Dendritic cell treated with granulocyte-macrophage colony-stimulating factor and Interleukin-4, amounts not matched to agents 40 ng/mL and 50 ng/mL, for 4 days (primary cell): Measurements from ENCODE around the gene NYNRIN.

Experiments used
- H3K27ac Mint-ChIP-seq: one replicate; pipeline ENCODE4 v1.8.0; 2022; ENCODE audit warnings: mild to moderate bottlenecking, mixed read lengths
- H3K27me3 Mint-ChIP-seq: one replicate; pipeline ENCODE4 v1.8.0; 2022; ENCODE audit warnings: mild to moderate bottlenecking, mixed read lengths
- H3K36me3 Mint-ChIP-seq: one replicate; pipeline ENCODE4 v1.8.0; 2022; ENCODE audit warnings: low read depth, mixed read lengths
- H3K4me1 Mint-ChIP-seq: one replicate; pipeline ENCODE4 v1.8.0; 2022; ENCODE audit warnings: low read depth, mixed read lengths
- H3K4me3 Mint-ChIP-seq: one replicate; pipeline ENCODE4 v1.8.0; 2022; ENCODE audit warnings: mild to moderate bottlenecking, moderate library complexity, mixed read lengths
- H3K9me3 Mint-ChIP-seq: one replicate; pipeline ENCODE4 v1.8.0; 2022; ENCODE audit warnings: mixed read lengths
- intact Hi-C: fragments of 100-400 bp; cut with micrococcal nuclease; formaldehyde crosslinking; loops from one replicate; pipeline ENCODE4 v1.15.0; 2022

Gene NYNRIN

DNA sequence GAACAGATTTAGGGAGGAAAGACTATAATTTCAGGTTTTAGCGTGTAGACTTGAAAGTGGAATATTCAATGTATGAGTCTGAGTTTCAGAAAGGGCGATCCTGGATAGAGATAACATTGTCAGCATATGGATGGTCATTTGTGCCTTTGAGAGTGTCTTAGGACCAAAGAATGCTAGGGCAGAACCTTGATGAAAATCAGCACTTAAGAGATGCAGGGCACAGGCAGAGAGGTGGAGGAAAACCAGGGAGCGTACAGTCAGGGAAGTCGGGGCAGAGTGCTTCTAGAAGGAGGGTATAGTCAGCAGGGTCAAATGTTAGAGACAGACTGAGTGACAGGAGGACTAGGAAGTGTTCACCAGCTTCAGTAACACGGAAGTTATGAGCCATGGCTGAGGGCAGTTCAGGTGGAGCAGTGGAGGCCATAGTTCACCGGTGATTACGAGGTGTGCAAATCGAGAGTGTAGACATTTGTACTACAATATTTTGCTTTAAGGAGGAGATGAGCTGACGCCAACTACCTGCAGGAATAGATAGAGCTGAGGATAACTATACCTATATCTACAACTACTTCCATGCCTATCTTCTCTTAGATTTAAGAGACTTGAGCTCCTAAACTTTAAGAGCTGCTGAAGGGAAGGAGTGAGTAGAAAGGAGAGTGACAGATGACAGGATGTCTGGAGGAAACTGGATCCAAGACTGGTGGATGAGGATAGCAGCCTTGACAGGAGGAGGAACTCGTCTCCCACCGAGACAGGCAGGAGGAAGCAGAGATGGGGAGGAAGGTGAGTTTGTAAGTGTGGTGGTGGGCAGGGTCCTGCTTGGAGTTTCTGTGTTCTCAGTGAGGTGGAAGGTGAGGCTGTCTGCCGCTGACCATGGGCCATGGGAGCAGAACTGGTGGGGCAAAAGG lies 24.1 kb downstream of the NYNRIN start:
- H3K27me3 Mint-ChIP-seq: peaks cover 19% of the 10 kb centered on the region
- no peaks in the 10 kb centered on the region for H3K36me3 Mint-ChIP-seq
- H3K4me3 Mint-ChIP-seq: no peak overlapping the region
- H3K27ac Mint-ChIP-seq: no peak overlapping the region
- H3K9me3 Mint-ChIP-seq: no peaks in the 10 kb centered on the region
- H3K4me1 Mint-ChIP-seq: peaks cover 21% of the 10 kb centered on the region
- intact Hi-C loops: no loop called here

DNA sequence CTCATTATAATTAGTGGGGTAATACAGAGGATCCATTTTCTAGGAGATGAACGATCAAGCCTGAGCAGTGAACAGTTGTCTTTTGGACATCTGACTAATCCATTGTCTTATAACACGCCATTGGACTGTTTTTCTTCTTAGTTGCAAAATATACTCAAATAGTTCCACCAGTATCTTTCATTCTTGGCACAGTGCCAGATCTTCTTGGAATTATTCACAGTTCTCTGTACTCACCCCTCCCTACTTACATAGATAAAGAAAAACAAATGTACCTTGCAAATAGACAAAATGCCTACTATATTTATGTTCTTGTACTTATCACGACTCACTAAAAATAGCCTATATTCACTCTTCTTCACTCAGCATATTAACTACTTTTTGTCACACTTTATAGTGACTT lies 26.9 kb downstream of the NYNRIN start:
- Mint-ChIP-seq H3K9me3 (no peaks in the 10 kb centered on the region), H3K27me3 (peaks cover 9% of the 10 kb centered on the region), H3K4me3 (no peak overlapping the region), H3K4me1 (peaks cover 40% of the 10 kb centered on the region), H3K27ac (no peak overlapping the region), H3K36me3 (peaks cover 11% of the 10 kb centered on the region)
- intact Hi-C loops: no loop called here

DNA sequence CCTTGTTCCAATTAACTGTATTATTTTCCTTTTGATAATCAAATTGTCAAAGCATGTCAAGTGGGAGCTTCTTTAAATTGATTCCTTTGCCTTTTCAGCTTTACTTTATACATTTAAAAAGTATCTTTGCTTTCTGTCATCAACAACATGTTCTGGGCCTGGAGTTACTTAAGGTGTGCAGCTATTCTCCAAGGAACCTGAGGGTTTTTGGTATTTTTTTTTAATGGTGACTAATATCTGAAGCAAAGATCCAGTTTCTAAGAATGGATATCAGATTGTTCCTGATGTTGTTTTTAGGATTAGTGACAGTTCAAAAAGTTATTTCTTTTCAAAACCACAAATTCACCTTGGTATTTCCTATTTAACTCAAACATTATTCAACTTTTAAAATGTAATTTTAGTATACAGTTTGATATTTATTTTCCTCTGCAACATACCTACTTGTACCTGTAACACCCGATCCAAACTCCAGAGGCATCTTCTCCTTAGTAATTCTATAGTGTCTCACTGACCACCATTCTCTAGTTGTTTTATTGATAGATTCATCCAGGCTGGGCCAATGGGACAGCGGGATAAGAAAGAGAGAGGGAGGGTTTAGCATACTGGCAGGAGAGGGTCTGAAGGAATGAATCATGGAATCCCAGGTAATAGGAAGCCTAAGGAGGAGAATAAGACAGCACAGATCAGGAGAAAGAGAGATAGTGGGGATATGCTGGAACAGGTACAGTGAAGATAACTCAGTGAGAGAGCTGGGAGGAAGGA lies 27.5 kb downstream of the NYNRIN start:
- Mint-ChIP-seq H3K36me3 (peaks cover 17% of the 10 kb centered on the region), H3K4me1 (peaks cover 46% of the 10 kb centered on the region), H3K27me3 (peaks cover 9% of the 10 kb centered on the region), H3K4me3 (no peak overlapping the region), H3K27ac (peak overlapping the region; percentile 57), H3K9me3 (no peaks in the 10 kb centered on the region)
- intact Hi-C loops: no loop called here

DNA sequence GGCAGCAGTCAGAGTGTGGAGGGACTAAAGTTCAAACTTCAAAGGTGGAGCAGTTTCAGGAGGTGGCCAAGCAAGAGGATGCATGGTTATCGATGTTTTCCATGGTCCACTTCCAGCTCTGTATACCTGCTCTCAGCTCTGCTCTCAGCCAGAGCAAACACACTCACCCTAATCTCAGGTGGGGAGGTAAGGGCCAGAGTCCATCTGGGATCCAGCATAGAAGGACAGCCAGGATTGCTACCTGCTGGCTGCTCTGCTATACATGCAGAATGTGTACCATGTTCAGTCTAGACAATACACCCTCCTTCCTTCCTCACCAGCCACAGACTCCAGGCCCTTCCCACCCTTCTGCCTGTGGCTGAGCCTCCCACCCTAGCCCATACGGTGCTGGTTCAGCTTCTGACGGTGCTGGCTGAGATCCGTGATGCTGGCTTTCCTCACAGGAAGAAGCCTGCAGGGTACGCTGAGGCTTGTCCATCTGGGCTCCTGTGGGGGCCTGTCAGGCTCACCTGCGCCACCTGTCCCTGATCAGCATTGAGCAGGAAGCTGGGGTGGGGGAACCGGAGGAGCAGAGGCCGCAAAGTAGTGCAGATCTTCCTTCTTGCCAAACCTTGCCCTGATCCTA lies 28.2 kb downstream of the NYNRIN start:
- peak overlapping the region; percentile 57 for H3K27ac Mint-ChIP-seq
- intact Hi-C loops: no loop called here
- peaks cover 24% of the 10 kb centered on the region for H3K36me3 Mint-ChIP-seq
- no peaks in the 10 kb centered on the region for H3K9me3 Mint-ChIP-seq
- H3K4me1 Mint-ChIP-seq: peaks cover 53% of the 10 kb centered on the region
- H3K4me3 Mint-ChIP-seq: no peak overlapping the region
- peaks cover 7% of the 10 kb centered on the region for H3K27me3 Mint-ChIP-seq

DNA sequence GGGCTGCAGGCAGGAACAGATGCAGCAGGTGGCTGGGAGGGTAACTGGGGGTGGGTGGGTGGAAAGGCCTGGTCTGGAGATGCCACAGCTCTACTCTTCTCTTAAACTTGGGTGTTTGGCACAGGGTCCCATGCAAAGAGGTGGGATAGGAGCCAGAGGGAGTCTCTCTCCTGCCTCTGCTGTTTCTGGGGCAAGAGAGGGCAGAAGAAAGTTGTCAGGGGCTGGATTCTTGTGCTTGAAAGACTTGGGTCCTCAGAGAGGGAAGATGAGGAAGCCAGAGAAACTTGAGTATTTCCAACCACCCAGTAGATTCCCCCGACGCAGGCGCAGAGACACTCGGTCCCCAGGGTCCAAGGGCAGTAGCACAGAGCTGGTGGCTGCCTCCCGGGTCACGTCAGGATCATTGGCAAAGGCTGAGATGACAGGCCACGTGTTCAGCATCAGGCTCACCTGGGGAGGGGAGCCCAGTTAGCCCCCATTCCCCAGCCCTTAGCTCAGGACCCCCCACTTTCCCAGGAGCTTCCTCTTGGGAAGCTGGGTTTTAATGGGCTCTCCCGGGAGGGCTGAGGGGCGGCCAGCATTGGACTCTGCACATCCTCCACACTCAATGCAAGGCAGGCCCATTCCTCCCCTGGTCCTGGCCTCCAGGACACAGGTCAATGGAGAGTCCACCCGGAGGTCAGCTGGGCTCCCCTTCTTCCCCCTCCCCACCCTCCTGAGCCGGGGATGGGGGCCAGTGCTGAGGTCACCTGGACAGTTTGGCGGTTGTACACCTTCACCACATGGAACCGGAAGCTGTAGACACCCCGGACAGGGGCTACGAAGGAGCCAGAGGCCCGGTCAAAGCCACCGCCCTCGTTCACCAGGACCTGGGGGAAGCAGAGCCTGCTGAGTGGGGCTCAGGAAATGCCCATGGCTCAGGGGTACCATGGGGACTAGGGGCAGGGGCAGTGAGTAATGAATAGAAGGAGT lies 29.0 kb downstream of the NYNRIN start:
- Mint-ChIP-seq H3K27ac (peak overlapping the region; percentile 57), H3K4me3 (no peak overlapping the region), H3K36me3 (peaks cover 32% of the 10 kb centered on the region), H3K27me3 (peaks cover 7% of the 10 kb centered on the region), H3K4me1 (peaks cover 55% of the 10 kb centered on the region), H3K9me3 (no peaks in the 10 kb centered on the region)
- intact Hi-C loops: no loop called here

DNA sequence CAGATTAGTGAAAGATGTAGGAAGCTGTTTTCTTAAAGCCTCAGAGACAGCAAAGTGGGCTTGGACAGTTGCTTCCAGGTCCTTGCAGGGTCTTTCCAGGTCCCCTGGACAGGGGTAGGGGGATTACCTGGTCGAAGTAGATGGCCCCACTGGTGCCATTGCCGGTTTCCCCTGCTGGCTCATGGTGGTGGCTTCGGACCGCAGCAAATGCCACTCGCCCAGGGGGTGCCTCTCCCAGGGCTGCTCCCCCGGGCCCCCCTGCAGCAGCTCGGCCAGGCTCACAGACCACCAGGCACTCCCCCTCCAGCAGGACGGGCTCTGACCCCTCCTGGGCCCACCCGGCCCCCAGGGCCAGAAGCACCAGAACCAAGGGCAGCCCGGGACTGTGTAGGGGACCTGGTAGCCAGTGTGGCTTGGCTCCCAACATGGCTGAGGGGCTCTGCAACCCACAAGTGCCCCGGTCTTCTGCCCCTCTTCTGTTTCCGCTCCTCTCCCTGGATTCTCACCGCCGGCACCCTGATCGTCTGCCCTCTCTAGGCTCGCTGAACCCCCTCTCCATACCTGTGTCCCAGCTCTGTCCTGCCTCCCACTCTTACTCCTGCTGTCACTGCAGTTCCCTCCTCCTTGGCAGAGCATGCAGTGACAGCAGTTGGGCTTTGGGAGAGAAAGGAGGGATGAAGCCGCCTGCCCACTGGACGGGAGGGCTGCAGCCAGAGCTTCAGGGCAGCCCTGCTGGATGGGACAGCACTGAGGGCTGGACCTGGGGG lies 30.0 kb downstream of the NYNRIN start:
- Mint-ChIP-seq H3K27ac (peak overlapping the region; percentile 97), H3K36me3 (peaks cover 42% of the 10 kb centered on the region), H3K4me1 (peaks cover 64% of the 10 kb centered on the region), H3K4me3 (no peak overlapping the region), H3K9me3 (no peaks in the 10 kb centered on the region), H3K27me3 (peaks cover 7% of the 10 kb centered on the region)
- intact Hi-C loops: no loop called here

DNA sequence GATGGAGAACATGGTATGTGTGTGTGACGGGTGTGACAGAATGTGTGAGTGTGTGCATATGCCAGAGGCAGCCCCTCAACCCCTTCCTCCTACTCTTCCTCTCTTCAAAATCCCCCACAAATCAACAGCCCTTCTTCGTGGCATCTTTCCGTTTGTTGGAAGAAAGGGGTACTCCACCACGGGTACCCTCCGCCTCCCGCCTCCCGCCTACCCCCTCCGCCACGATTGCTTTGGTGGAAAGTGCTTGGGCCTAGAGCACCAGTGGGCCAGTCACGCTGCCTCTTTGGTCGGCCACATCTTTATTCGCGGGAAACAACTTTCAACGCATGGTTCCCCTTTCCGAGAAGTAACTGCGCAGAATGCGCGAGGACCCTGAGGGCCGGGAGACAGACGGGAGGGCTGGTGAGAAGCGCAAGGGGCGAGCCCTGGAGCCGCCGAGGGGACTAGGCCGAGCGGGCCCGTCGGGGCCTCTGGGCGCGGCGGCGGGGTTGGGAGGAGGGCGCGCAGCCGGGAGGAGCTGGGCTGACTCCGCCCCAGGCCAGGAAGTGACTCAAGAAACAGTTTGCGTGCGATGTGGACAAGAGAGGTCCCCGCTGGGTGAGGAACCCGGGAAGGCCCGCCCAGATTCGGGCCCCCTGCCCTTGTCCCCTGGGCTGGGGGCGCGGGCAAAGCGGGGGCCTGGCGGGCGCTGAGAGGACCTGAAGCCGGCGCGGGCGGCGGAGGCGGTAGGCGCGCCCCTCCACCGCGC lies 30.8 kb downstream of the NYNRIN start, which contains the start of the genes CBLN3 and KHNYN:
CBLN3 (minus strand) TSS at position 274 of the 748 bp plus-strand sequence. CDS start 614 bp downstream, outside the sequence.
KHNYN (plus strand) TSS at position 560 of the 748 bp plus-strand sequence. CDS start 777 bp downstream, outside the sequence.
- no peaks in the 10 kb centered on the region for H3K9me3 Mint-ChIP-seq
- peaks cover 67% of the 10 kb centered on the region for H3K4me1 Mint-ChIP-seq
- H3K4me3 Mint-ChIP-seq: peak within 1 kb of the TSS; percentile 82
- peaks cover 7% of the 10 kb centered on the region for H3K27me3 Mint-ChIP-seq
- H3K36me3 Mint-ChIP-seq: peaks cover 48% of the 10 kb centered on the region
- peak within 1 kb of the TSS; percentile 97 for H3K27ac Mint-ChIP-seq
- intact Hi-C loops: loop anchor here (2.0 kb wide), 2 partner anchors 63 to 187 kb away; partner anchors contain the start of gene TINF2

DNA sequence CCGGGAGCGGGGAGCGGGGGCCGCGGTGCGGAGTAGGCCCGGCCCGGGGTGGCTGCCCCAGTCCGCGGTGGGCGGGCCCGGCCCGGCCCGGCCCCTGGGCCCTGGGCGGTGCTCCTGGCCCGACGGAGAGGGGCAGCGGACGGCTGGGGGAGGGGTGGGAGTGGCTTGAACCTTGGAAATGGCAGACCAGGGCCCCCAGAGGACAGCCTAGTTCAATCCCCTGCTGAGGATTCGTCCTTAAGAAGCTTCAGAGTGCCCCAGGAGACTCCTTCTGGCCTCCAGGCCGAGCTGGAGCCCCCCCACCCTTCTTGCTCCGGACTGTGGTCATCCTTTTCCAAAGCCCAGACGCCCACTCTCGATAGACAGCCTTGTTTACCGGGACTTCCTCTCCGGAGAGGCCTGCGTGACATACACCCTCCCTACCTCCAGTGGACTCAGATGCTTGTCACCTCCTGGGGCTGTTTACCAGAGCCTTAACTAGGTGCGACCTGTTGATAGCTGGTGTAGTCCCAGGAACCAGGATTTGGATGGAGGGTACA lies 31.4 kb downstream of the NYNRIN start:
- Mint-ChIP-seq H3K4me3 (peak overlapping the region; percentile 82), H3K4me1 (peaks cover 70% of the 10 kb centered on the region), H3K27me3 (peaks cover 7% of the 10 kb centered on the region), H3K9me3 (no peaks in the 10 kb centered on the region), H3K27ac (peak overlapping the region; percentile 97), H3K36me3 (peaks cover 54% of the 10 kb centered on the region)
- intact Hi-C loops: loop anchor here (2.0 kb wide), 2 partner anchors 63 to 187 kb away; partner anchors contain the start of gene TINF2

DNA sequence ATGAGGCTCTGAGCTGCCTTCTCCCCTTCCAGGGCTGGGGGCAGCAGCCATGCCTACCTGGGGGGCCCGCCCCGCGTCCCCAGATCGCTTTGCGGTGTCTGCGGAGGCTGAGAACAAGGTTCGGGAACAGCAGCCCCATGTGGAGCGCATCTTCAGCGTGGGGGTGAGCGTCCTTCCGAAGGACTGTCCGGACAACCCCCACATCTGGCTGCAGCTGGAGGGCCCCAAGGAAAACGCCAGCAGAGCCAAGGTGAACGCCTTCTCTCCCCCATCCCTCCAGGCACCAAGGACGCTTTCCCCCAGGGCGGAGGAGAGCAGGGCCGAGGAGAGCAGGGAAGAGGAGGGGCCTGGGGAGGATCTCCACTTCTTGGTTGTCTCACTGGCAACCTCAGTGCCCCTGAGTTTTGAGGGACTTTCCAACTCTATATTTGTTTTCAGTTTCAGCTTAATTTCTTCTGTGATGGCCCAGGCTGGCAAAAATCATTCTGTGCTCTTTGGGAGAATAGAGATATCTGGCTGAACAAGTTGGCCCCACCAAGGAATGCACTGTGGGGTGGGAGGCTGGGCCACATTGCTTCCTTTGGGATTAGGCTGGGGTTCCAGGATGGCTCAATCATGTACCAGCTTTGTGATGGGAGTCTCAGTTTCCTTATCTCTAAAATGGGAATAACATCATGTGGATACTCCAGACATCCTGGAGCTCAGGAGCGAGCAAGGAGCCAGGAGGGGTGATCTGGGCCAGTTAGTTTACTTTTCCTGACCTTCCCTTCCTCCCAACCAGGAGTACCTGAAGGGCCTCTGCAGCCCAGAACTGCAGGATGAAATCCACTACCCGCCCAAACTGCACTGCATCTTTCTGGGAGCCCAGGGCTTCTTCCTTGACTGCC lies 32.1 kb downstream of the NYNRIN start:
- intact Hi-C loops: loop anchor here (2.0 kb wide), 2 partner anchors 64 to 188 kb away; partner anchors contain the start of gene TINF2
- Mint-ChIP-seq H3K36me3 (peaks cover 62% of the 10 kb centered on the region), H3K9me3 (no peaks in the 10 kb centered on the region), H3K4me3 (peak overlapping the region; percentile 82), H3K27me3 (peaks cover 7% of the 10 kb centered on the region), H3K27ac (peak overlapping the region; percentile 97), H3K4me1 (peaks cover 70% of the 10 kb centered on the region)

DNA sequence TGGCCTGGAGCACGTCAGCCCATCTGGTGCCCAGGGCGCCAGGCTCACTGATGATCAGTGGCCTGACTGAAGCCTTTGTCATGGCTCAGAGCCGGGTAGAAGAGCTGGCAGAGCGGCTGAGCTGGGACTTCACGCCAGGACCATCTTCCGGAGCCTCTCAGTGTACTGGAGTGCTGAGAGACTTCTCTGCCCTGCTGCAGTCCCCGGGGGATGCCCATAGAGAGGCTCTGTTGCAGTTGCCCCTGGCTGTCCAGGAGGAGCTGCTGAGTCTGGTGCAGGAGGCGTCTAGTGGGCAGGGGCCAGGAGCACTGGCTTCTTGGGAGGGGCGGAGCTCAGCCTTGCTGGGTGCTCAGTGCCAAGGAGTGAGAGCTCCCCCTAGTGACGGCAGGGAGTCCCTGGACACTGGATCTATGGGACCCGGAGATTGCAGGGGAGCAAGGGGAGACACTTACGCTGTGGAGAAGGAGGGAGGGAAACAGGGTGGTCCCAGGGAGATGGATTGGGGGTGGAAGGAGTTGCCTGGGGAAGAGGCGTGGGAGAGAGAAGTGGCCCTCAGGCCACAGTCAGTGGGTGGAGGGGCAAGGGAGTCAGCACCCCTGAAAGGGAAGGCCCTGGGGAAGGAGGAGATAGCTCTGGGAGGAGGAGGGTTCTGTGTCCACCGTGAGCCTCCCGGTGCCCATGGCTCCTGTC lies 32.9 kb downstream of the NYNRIN start:
- no peaks in the 10 kb centered on the region for H3K9me3 Mint-ChIP-seq
- intact Hi-C loops: loop anchor here (2.0 kb wide), 2 partner anchors 65 to 189 kb away; partner anchors contain the start of gene TINF2
- H3K4me1 Mint-ChIP-seq: peaks cover 71% of the 10 kb centered on the region
- H3K27ac Mint-ChIP-seq: peak overlapping the region; percentile 97
- peaks cover 69% of the 10 kb centered on the region for H3K36me3 Mint-ChIP-seq
- H3K27me3 Mint-ChIP-seq: peaks cover 7% of the 10 kb centered on the region
- H3K4me3 Mint-ChIP-seq: peak overlapping the region; percentile 82
